CD4-positive, alpha-beta T cell treated with Interleukin-6 at 100 ng/mL for 8 hours (primary cell): ENCODE results near the gene IGFLR1.
A peak's percentile ranks its signal among the peaks of the same experiment; 100 is the strongest.

Experiments
- DNase-seq: peaks from one replicate; pipeline ENCODE4 v3.0.0-alpha.2; 2020; ENCODE audit warnings: mixed read lengths, low spot score

The IGFLR1 gene

DNA sequence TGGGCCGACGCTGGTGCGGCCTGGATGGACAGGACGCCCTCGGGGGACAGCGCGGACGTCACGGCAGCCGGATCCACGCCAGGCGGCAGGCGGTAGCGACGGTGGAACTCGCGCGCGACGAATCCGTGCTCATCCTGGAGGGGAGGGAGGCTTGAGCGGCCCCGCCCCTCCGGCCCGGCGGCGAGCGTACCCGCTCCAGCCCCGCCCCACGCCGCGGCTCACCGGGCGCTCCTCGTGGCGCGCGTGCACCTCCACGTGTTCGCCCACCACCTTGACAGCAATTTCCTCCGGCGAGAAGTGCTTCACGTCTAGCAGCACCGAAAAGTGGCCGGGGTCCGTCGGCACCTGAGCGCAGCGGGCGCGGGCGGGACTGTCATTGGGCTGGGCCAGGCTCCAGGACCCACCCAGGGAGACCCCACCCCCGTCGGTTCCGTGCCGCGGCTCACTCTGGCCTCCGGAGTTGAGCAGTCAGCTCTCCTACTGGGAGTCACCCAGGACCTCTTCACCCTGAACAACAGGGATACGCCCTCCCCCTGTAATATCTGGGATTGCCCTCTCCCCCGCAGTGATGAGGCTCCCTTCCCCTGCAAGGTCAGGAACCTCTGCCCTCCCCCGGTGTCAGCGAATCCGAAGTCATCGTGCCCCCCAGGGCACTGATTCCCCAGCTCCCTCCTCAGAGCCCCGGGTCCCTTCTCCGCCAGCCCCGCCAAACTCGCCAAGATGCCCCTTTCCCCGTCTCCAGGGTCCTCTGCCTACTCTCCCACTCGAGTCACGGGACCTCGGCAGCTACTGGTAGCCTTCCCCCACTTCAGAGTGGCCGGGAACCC is 13.5 kb upstream of the IGFLR1 start:
- DNase-seq = peak; percentile 53

- DNase-seq = no peak
Observed at GRCh38 chr19:35755131-35755549, 12.9 kb upstream of the IGFLR1 start.

DNA sequence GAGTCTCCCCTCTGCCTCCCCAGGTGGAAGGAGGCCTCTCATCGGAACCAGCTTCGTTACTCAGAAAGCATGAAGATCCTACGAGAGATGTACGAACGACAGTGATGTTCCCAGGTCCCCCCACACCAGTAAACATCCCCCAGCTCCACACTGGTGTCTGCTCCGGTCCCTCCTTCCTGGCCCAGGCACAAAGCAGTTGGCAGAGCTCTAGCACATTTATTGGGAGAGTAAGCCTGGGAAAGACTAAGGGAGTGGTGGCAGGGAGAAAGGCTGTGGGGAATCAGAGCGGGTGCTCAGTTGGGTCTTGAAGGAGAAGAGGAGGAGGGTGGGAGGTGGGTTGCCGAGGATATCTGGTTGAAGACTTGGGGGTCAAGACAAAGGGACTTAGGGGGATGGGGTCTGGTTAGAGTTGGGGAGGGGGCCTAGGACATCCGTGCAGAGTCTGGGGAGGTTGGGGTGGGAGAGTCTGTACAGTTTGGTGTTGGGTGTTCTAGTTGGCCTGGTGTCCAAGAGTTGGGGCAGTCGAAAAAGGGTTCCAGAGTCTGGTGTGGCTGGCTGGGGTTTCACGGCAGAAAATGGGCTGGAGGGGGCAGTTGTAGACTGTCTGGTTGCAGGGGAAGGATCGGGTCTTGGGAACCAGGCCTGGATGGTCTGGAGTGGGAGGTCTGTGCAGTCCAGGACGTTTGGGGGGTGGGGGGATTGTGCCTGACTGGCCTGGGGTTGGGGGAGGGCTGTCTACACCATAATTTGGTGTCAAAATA is 12.3 kb upstream of the IGFLR1 start:
- no peak for DNase-seq

- DNase-seq = no peak
Observed at GRCh38 chr19:35753634-35754369, 11.6 kb upstream of the IGFLR1 start.

DNA sequence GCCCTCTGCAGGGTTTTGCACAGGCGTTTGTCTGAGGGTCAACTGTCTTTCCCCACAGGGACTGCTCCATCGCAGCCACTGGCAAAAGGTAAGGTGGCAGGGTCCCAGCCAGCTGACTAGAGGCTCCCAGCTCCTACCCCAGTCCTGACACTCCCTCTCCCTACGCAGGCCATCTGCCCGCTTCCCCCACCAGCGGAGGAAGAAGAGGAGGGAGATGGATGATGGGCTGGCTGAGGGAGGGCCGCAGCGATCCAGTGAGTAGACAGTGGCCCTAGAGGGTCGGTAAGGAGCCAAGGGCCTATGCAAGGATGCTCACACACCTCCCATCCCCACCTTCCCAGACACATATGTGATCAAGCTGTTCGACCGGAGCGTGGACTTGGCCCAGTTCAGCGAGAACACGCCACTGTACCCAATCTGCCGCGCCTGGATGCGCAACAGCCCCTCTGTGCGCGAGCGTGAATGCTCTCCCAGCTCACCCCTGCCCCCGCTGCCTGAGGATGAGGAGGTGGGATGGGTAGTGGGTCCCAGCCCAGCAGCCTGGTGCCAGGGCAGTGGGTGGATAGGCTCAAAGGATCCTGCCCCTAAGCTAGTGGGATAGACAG is 10.6 kb upstream of the IGFLR1 start:
- no peak for DNase-seq

- no peak for DNase-seq
Observed at GRCh38 chr19:35751839-35752745, 9.8 kb upstream of the IGFLR1 start.

- no peak for DNase-seq
Observed at GRCh38 chr19:35750167-35750566, 7.9 kb upstream of the IGFLR1 start.

- peak; percentile 99 for DNase-seq
Observed at GRCh38 chr19:35748106-35749020, 6.1 kb upstream of the IGFLR1 start, which contains the start of gene LIN37. Gene LIN37 (plus strand): TSS chr19:35748576. CDS start chr19:35748725, 149 bp downstream.

DNA sequence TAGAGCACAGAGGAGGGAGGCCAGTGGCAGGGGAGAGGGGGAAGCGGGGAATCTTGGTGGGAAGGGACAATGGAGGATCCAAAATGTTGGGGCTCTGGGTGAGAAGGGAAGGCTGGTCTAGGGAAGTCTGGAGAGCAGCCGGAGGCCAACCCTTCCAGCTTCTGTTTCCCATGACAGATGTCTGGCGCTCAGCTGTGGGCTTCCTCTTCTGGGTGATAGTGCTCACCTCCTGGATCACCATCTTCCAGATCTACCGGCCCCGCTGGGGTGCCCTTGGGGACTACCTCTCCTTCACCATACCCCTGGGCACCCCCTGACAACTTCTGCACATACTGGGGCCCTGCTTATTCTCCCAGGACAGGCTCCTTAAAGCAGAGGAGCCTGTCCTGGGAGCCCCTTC is 4.3 kb upstream of the IGFLR1 start:
- no peak for DNase-seq

- no peak for DNase-seq
Observed at GRCh38 chr19:35746087-35746462, 3.8 kb upstream of the IGFLR1 start.

DNA sequence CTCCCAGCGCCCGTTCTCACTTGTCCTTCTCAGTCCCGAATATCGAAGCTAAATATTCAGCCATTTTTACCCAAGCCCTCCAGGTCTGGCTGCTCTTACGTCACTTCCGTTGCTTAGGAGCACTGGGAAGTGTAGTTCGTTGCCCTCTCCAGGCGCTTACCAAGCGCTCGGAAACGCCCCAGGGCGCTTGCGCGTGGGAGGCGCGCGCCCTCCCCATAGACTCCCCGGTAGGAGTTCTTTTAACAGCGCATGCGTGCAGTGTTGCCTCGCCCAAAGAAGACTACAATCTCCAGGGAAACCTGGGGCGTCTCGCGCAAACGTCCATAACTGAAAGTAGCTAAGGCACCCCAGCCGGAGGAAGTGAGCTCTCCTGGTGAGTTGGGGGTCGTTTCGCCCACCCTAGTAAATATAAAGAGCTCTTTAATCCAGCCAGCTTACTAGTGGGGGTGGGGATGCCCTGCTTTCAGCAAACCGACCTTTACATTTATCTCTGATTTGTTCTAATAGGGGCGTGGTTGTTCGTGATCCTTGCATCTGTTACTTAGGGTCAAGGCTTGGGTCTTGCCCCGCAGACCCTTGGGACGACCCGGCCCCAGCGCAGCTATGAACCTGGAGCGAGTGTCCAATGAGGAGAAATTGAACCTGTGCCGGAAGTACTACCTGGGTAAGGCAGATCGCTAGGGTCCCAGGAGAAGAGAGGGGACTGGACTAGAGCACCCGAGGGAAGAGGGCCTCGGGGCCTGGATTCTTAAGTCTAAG is 3.3 kb upstream of the IGFLR1 start, which contains the start of the genes PSENEN and U2AF1L4:
TSS of gene PSENEN (plus strand) at position 324 of the 759 bp plus-strand sequence. CDS start at position 604, 280 bp downstream.
TSS of gene U2AF1L4 (minus strand) at position 91 of the 759 bp plus-strand sequence. CDS start at position 64, 27 bp downstream.
- DNase-seq = peak; percentile 99

GRCh38 chr19:35744430-35745327 is 2.4 kb upstream of the IGFLR1 start:
- DNase-seq = peak; percentile 96

GRCh38 chr19:35743640-35744429 is 1.6 kb upstream of the IGFLR1 start:
- no peak for DNase-seq

GRCh38 chr19:35741203-35741515 is 1.1 kb downstream of the IGFLR1 start:
- DNase-seq = no peak

- peak; percentile 95 for DNase-seq
Observed at GRCh38 chr19:35740423-35741202, 1.6 kb downstream of the IGFLR1 start.

- no peak for DNase-seq
Observed at GRCh38 chr19:35740108-35740422, 2.2 kb downstream of the IGFLR1 start.
